GM12801 (cell line): ENCODE results near the gene WHRN.

Source experiments
- TF ChIP-seq, protein P1 (sequence below): IDR thresholded peaks from one replicate; pipeline ENCODE4 v1.5.1; 2011; ENCODE audit warnings: control low read depth; ENCODE audit not compliant: insufficient read length; ENCODE audit errors: extremely low read depth

Gene WHRN

DNA sequence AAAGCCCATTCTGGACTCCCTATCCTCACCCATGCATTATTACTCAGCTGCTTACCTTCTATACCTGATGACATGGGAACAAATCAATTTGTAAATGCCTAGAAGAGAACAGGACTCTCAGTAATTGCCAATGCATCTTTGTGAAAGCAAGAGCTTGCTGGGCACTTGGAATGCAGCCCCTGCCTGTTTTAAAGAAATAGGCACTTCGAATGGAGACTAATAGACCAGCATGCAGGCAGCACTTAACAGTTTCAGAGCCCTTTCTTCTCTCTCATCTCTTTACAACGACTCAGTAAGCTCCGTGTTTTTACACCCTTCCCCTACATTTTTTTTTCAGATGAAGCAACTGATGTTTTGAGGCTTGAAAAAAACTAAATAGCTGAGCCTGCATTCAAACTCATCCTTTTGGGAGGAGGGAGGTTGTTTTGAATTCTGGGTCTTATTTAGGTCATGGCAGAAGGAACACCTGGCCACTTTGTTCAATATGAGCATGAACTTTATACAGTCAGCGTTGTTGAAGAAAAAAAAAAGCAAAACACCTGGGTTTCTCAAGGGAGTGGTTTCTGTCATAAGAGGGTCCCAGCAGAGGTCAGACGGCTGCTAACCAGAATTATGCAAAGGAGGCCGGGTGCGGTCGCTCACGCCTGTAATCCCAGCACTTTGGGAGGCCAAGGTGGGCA, 34.6 kb upstream of the WHRN start:
- TF ChIP-seq, protein P1, sequence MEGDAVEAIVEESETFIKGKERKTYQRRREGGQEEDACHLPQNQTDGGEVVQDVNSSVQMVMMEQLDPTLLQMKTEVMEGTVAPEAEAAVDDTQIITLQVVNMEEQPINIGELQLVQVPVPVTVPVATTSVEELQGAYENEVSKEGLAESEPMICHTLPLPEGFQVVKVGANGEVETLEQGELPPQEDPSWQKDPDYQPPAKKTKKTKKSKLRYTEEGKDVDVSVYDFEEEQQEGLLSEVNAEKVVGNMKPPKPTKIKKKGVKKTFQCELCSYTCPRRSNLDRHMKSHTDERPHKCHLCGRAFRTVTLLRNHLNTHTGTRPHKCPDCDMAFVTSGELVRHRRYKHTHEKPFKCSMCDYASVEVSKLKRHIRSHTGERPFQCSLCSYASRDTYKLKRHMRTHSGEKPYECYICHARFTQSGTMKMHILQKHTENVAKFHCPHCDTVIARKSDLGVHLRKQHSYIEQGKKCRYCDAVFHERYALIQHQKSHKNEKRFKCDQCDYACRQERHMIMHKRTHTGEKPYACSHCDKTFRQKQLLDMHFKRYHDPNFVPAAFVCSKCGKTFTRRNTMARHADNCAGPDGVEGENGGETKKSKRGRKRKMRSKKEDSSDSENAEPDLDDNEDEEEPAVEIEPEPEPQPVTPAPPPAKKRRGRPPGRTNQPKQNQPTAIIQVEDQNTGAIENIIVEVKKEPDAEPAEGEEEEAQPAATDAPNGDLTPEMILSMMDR, result no peak

DNA sequence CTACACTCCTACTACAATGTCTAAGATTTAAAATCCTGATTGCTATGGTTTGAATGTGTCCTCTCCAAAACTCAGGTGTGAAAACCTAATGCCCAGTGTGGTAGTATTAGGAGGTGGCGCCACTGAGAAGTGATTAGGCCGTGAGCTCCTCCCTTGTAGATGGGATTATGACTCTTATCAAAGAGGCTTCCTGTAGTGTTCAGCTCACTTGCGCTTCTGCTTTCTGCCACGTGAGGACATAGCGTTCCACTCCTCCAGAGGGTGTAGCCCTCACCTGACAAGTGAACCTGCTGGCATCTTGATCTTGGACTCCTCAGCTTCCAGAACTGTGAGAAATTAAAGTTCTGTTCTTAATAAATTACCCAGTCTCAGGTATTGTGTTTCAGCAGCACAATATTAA, 33.0 kb upstream of the WHRN start:
- TF ChIP-seq, protein P1, result no peak

DNA sequence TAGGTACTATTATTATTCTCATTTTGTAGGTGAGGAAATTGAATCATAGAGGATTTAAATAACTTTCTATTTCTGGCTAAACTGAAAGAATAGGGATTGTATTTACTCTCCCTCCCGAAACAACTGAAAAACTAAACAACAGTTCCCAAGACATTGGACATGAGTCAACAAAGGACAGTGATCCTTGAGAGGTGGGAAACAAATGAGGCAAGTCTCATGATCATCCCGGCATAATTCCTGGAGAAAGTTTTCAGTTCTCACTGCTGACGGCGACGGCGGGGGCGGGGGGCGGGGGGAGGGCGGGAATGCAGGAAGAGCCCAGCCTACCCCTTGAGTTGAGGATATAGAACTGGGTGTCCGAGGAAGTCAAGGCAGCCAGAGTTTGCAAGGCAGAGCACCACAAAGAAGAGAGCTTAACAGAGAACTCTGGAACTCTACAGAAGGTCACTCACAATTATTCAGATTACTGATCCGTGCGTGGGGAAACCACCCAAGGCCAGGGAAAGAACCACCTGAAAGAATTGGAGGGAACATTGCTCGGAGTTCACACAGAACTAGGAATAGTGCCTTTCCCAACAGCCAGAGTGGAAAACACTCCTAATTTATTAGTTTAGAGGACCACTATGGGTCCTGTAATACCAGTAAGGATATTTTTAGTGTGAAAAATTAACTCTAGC, 27.4 kb upstream of the WHRN start:
- TF ChIP-seq, protein P1, result no peak

DNA sequence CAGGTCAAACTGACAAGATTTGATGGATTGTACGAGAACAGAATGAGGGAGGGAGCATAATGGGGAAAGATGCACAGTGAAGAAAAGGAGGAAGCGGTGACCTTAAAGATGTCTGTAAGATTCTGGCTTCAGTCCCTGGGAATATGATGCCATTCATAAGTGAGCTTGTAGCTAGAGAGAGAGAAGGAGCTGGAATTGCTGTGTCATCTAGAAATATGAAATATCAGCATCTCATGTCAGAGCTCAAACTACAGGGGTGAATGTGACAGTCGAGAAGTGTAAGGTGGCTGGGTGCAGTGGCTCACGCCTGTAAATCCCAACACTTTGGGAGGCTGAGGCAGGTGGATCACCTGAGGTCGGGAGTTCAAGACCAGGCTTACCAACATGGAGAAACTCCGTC, 24.0 kb upstream of the WHRN start:
- TF ChIP-seq, protein P1, result no peak

DNA sequence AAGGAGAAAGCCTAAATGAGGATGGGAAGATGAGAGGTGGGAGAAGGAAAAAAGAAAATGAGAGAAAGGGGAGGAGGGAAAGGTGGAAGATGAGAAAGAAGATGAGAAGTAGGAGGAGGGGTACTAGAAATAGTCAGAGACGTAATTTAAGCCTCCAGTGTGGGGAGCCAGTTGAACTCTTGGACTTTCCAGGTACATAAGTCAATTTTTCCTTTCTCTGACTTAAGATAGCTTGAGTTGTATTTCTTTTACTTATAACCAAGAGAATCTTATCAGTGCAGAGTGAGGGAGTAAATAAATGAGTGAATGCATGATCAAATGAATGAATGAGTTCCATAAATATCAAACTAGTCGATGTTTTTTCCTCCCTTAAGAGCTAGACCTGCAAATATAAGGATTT, 21.5 kb upstream of the WHRN start:
- TF ChIP-seq, protein P1, result no peak

DNA sequence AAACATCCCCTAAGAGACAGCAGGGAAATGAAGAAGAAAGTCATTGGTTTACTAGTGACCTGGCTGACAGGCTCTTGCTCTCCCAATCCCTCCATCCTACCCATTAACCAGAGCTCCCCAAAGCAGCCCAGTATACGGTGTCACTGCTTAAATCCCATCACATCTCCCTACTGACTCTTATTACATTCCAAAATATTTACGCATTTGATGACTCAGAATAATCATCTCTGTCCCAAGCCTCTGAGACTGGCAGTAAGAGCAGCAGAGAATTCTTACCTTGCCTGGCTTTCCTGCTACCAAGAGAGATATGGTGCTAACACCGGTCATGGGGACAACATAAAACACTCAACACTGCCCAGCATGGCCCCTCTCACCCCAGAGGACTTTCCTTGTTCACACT, 20.2 kb upstream of the WHRN start:
- TF ChIP-seq, protein P1, result no peak

DNA sequence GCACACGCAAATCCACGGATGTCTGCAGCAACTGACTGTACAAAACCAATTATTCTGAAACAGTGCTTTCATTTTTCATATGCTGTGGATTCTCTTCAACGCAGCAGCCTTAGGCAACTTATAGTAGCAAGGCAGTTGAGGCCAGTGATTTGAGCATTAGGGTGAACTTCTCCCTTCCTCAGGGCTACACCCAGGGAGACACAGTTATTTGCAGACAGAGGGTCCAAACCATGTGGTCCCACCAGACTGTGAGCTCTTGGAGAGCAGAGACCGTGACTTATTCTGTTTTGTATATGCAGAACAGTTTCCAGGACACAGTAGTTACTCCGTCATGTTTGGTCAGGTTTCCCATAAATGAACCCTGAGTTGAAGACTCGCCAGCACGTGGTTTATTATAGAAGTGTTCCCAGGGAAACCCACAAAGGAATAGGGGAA, 19.0 kb upstream of the WHRN start:
- TF ChIP-seq, protein P1, result no peak
